Fibroblast of lung (primary cell): Measurements from ENCODE around the gene WASL. TPM values are rescaled to one million over a fixed set of nuclear protein-coding genes. Genes with fewer than 3 reads are reported as not detected.

ENCODE experiments used
- DNase-seq, 2 donors: peaks; one replicate each; pipeline versions ENCODE4 v3.0.0 to v3.0.0-alpha.2; 2010; ENCODE audit warnings: low read depth in 2 of 2
- H2AFZ ChIP-seq: 2 replicates; pipeline ENCODE4 v1.5.1; 2012; ENCODE audit warnings: low read length, control low read depth, inconsistent platforms
- H3K27ac ChIP-seq: 2 replicates; pipeline ENCODE4 v1.5.1; 2011; ENCODE audit warnings: low read length, control low read depth; ENCODE audit not compliant: insufficient read depth
- H3K27me3 ChIP-seq: 2 replicates; pipeline ENCODE4 v1.5.1; 2011; ENCODE audit warnings: mild to moderate bottlenecking, low read length; ENCODE audit not compliant: control insufficient read depth, insufficient read depth
- H3K36me3 ChIP-seq: 2 replicates; pipeline ENCODE4 v1.5.1; 2011; ENCODE audit warnings: low read length; ENCODE audit not compliant: control insufficient read depth, insufficient read depth
- H3K4me1 ChIP-seq: 2 replicates; pipeline ENCODE4 v1.5.1; 2011; ENCODE audit warnings: low read length; ENCODE audit not compliant: control insufficient read depth, insufficient read depth; ENCODE audit errors: extremely low read depth
- H3K4me2 ChIP-seq: 2 replicates; pipeline ENCODE4 v1.5.1; 2011; ENCODE audit warnings: low read length, control low read depth; ENCODE audit not compliant: insufficient read depth; ENCODE audit errors: extremely low read depth
- H3K4me3 ChIP-seq, 4 experiments: fragments of 200-600 bp in 1 of 4; sonication (generic) in 1 of 4; replicated peaks in 1 of 4; 2 replicates each; pipeline ENCODE4 v1.5.1; 2011 to 2016; ENCODE audit warnings: low read length in 4 of 4, low read depth in 3 of 4, mild to moderate bottlenecking in 3 of 4, control low read depth in 2 of 4, inconsistent platforms in 1 of 4, mixed read lengths in 1 of 4; ENCODE audit not compliant: insufficient read depth in 1 of 4; ENCODE audit errors: control extremely low read depth in 1 of 4
- H3K79me2 ChIP-seq: 2 replicates; pipeline ENCODE4 v1.5.1; 2012; ENCODE audit warnings: mild to moderate bottlenecking, low read length, inconsistent platforms; ENCODE audit not compliant: control insufficient read depth, insufficient read depth
- H3K9ac ChIP-seq: 2 replicates; pipeline ENCODE4 v1.5.1; 2011; ENCODE audit warnings: mild to moderate bottlenecking, low read length, control low read depth; ENCODE audit not compliant: insufficient read depth
- H3K9me3 ChIP-seq: 2 replicates; pipeline ENCODE4 v1.5.1; 2012; ENCODE audit warnings: low read depth, low read length; ENCODE audit not compliant: control insufficient read depth, insufficient read depth
- H4K20me1 ChIP-seq: 2 replicates; pipeline ENCODE4 v1.5.1; 2011; ENCODE audit warnings: low read length; ENCODE audit not compliant: control insufficient read depth, insufficient read depth; ENCODE audit errors: extremely low read depth
- CTCF ChIP-seq, 2 donors: IDR thresholded peaks in 1 of 2; conservative IDR thresholded peaks in 1 of 2; 1 replicate in 1 of 2; 2 replicates in 1 of 2; pipeline ENCODE4 v1.5.1; 2011 to 2012; ENCODE audit warnings: low read length in 2 of 2, control low read depth in 1 of 2, inconsistent platforms in 1 of 2, low read depth in 1 of 2, mild to moderate bottlenecking in 1 of 2
- EZH2 ChIP-seq: IDR thresholded peaks from 2 replicates; pipeline ENCODE4 v1.5.1; 2012; ENCODE audit warnings: low read length, control low read depth, mild to moderate bottlenecking; ENCODE audit errors: missing control alignments
- polyA plus RNA-seq, 2 donors: library from polyadenylated mRNA; depleted of rRNA in 1 of 2; stranded (reverse) in 1 of 2; unstranded in 1 of 2; fragments of >200 nt; gene quantifications; 2 replicates each; pipeline ENCODE4 v1.2.1, GENCODE V29; 2011 to 2012; ENCODE audit warnings: missing spikeins in 1 of 2
- total RNA-seq: library from RNA; depleted of rRNA; stranded (reverse); fragments of >200 nt; gene quantifications from 2 replicates; pipeline ENCODE4 v1.2.1, GENCODE V29; 2014

WASL gene
- total and polyA plus RNA-seq, 2 donors (not counting 1 experiment from before 2014, with no cell fraction given): 15.4 to 21.0 TPM

- Histone ChIP-seq H3K79me2 (peaks cover 18% of the 10 kb centered on the region), H3K4me2 (no peak overlapping the region), H2AFZ (no peak overlapping the region), H3K4me3 (no peak overlapping the region), H3K9ac (no peak overlapping the region), H3K27ac (no peak overlapping the region), H3K4me1 (peaks cover 4% of the 10 kb centered on the region), H3K9me3 (no peaks in the 10 kb centered on the region), H3K36me3 (no peaks in the 10 kb centered on the region), H3K27me3 (no peaks in the 10 kb centered on the region), H4K20me1 (no peaks in the 10 kb centered on the region)
- DNase-seq: no peak
- TF ChIP-seq EZH2: no peak
- TF ChIP-seq CTCF (conservative IDR thresholded peaks at IDR 0.05 in 1 of 2, IDR thresholded peaks at IDR 0.05 in 1 of 2; ENCODE audit: low read depth in 1 of 2, low read length in 2 of 2): no peak
Measured at GRCh38 chr7:123715799-123716198, 33.0 kb downstream of the WASL start.

- Histone ChIP-seq H3K79me2 (peaks cover 18% of the 10 kb centered on the region), H3K4me2 (no peak overlapping the region), H2AFZ (no peak overlapping the region), H3K4me1 (peaks cover 4% of the 10 kb centered on the region), H3K27ac (no peak overlapping the region), H3K4me3 (no peak overlapping the region), H4K20me1 (no peaks in the 10 kb centered on the region), H3K9ac (no peak overlapping the region), H3K9me3 (no peaks in the 10 kb centered on the region), H3K27me3 (no peaks in the 10 kb centered on the region), H3K36me3 (no peaks in the 10 kb centered on the region)
- TF ChIP-seq EZH2: no peak
- DNase-seq: peak in 1 of 2 donors; percentile 33
Measured at GRCh38 chr7:123715198-123715597, 33.6 kb downstream of the WASL start.

DNA sequence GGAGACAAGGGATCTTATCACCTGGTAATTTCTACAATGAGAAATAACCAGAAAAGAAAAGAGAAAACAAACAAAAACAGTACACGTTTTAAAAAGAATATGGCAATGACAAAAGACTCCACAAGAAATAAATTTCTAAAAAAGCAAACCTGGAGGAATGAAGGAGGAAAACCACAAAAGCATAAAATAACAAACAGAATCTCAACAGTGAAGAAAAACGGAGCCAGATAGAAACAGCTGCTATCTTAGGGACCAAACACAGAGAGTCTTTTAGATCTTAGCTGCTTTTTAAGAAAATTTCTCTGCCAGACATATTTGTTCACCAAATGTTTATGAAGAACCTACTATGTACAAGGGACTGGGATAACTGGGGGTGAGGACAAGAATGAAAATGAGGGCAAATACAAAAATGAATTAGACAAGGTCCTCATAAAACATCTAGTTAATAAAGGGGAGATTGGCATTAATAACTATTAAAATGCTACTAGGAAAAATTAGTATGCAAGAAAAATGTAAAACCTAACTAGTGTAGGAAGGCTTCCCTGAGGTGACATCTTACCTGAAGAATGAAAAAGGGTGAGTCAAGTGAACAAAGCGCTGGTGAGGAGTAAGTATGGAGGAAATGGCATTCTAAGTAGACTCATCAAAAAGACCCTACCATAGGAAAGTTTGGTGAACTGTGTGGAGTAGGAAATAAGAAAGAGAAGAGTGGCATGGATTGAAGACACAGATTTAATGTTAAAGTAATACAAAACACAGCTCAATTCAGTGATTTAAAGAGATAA lies 34.3 kb downstream of the WASL start:
- Histone ChIP-seq H3K4me2 (no peak overlapping the region), H4K20me1 (no peaks in the 10 kb centered on the region), H3K27me3 (no peaks in the 10 kb centered on the region), H3K9ac (no peak overlapping the region), H3K79me2 (peaks cover 16% of the 10 kb centered on the region), H3K4me3 (no peak overlapping the region), H3K9me3 (no peaks in the 10 kb centered on the region), H3K4me1 (peaks cover 4% of the 10 kb centered on the region), H3K36me3 (no peaks in the 10 kb centered on the region), H3K27ac (no peak overlapping the region), H2AFZ (no peak overlapping the region)
- peak in 1 of 2 donors; percentile 34 for DNase-seq
- TF ChIP-seq EZH2 (no peak), CTCF (conservative IDR thresholded peaks at IDR 0.05 in 1 of 2, IDR thresholded peaks at IDR 0.05 in 1 of 2; ENCODE audit: low read depth in 1 of 2, low read length in 2 of 2) (no peak)
